Stomach (tissue), 4 donors: ENCODE data around the gene FOXM1.

Experiments used
- POLR2A ChIP-seq, 4 donors: fragments of 450-650 bp; IDR thresholded peaks; one replicate each; pipeline ENCODE4 v1.6.1; 2016; ENCODE audit warnings: antibody characterized with exemption in 4 of 4, control low read depth in 2 of 4, mild to moderate bottlenecking in 1 of 4, moderate library complexity in 1 of 4
- POLR2AphosphoS5 ChIP-seq, 3 donors: sonication (generic); formaldehyde crosslinking; IDR thresholded peaks; one replicate each; pipeline ENCODE4 v1.6.1; 2016; ENCODE audit warnings: antibody characterized with exemption in 3 of 3
- TF ChIP-seq, protein P1 (sequence below), 7 experiments: fragments of 450-650 bp in 4 of 7; fragments of 200-600 bp in 3 of 7; sonication (generic) in 3 of 7; IDR thresholded peaks; one replicate each; pipeline ENCODE4 v1.5.1; 2016 to 2019; ENCODE audit warnings: antibody characterized with exemption in 7 of 7, control low read depth in 2 of 7, mild to moderate bottlenecking in 1 of 7

DNA sequence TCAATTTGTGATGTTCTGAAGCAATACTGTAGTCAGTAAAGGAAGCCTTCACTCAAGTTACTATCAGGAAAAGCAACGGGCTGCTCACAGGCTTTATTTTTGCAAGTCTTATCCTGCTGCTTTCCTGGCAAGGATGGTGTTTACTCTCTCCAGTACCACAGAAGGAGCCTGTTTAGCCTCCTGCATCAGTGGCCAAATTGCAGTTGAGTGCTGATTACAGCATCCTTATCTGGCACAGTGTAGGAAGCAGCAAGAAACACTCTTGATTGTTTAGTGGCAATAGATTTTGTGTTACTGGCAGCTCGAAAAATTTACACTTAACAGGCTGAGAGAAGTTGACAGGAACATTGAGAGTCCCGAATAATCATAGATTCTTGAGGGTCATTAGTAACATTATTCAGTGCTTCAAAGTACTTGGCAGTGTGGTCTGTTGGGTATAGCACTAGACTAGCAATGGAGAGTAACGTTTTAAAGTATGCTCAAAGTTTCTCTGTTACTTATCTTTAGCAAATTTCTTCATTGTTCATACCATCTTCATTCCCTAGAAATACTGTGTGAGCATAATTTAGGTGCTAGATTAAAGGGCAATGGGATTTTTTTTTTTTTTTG lies 25.4 kb upstream of the FOXM1 start:
- TF ChIP-seq, protein P1, sequence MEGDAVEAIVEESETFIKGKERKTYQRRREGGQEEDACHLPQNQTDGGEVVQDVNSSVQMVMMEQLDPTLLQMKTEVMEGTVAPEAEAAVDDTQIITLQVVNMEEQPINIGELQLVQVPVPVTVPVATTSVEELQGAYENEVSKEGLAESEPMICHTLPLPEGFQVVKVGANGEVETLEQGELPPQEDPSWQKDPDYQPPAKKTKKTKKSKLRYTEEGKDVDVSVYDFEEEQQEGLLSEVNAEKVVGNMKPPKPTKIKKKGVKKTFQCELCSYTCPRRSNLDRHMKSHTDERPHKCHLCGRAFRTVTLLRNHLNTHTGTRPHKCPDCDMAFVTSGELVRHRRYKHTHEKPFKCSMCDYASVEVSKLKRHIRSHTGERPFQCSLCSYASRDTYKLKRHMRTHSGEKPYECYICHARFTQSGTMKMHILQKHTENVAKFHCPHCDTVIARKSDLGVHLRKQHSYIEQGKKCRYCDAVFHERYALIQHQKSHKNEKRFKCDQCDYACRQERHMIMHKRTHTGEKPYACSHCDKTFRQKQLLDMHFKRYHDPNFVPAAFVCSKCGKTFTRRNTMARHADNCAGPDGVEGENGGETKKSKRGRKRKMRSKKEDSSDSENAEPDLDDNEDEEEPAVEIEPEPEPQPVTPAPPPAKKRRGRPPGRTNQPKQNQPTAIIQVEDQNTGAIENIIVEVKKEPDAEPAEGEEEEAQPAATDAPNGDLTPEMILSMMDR (IDR thresholded peaks at IDR 0.05) = no peak
- TF ChIP-seq POLR2A (IDR thresholded peaks at IDR 0.05) (no peak), POLR2AphosphoS5 (IDR thresholded peaks at IDR 0.05) (peak in 2 of 3 donors; percentile 12 to 85)
